K562 (cell line): ENCODE results near the gene CDIPT. TPM values are rescaled to one million over a fixed set of nuclear protein-coding genes. Genes with fewer than 3 reads are reported as not detected.

Experiments
- ATAC-seq: fragments of 200-7000 bp; cut with Tn5 transposase; 3 replicates; pipeline ENCODE4 v1.9.1; 2020; ENCODE audit warnings: moderate library complexity
- BruUV-seq: library from RNA; stranded (reverse); fragments of 400-500 nt; replicated peaks from 2 replicates; lab custom pipeline; 2021; lab: Mats Ljungman, UMichigan
- CTCF ChIA-PET: fragments of 300-600 bp; formaldehyde crosslinking; extraction: SDS; loops from one replicate; lab custom pipeline; 2021; ENCODE audit warnings: low intra/inter-chr PET ratio; lab: Yijun Ruan, JAX
- POLR2A ChIA-PET: fragments of 300-600, 350-650 bp; sonication (Branson Sonifier 250); formaldehyde crosslinking; extraction: SDS; loops from one replicate; lab custom pipeline; 2021; ENCODE audit warnings: antibody characterized with exemption, inconsistent platforms; lab: Yijun Ruan, JAX
- DNase-seq, 4 experiments: peaks; one replicate each; pipeline versions ENCODE4 v3.0.0 to v3.0.0-alpha.2; 2011 to 2018; ENCODE audit warnings: low spot score in 3 of 4, mixed read lengths in 3 of 4; ENCODE audit errors: extremely low read depth in 1 of 4
- FAIRE-seq: peaks from 2 replicates; lab custom pipeline; 2011; peaks lifted over from hg19 to GRCh38; lab: Jason Lieb, UNC
- H2AFZ ChIP-seq: 2 replicates; pipeline ENCODE4 v1.6.0; 2011; ENCODE audit warnings: low read depth, low read length, control low read depth, inconsistent platforms
- H3K27ac ChIP-seq: fragments of 200-600 bp; 3 replicates; pipeline ENCODE4 v1.8.0; 2011; ENCODE audit warnings: low read depth, mild to moderate bottlenecking, control low read depth, inconsistent platforms, low read length, moderate library complexity, mixed read lengths; ENCODE audit errors: extremely low read depth
- H3K27me3 ChIP-seq, 2 experiments: fragments of 300-600 bp in 1 of 2; 2 replicates in 1 of 2; 3 replicates in 1 of 2; pipeline versions ENCODE4 v1.6.0 to v1.8.0; 2011; ENCODE audit warnings: inconsistent platforms in 2 of 2, low read length in 2 of 2, mild to moderate bottlenecking in 1 of 2, mixed read lengths in 1 of 2, moderate library complexity in 1 of 2; ENCODE audit not compliant: control insufficient read depth in 2 of 2, insufficient read depth in 2 of 2
- H3K36me3 ChIP-seq: fragments of 300-600 bp; 3 replicates; pipeline ENCODE4 v1.8.0; 2011; ENCODE audit warnings: mild to moderate bottlenecking, low read length, inconsistent platforms; ENCODE audit not compliant: control insufficient read depth, insufficient read depth
- H3K4me1 ChIP-seq, 2 experiments: fragments of 200-600 bp in 1 of 2; replicated peaks in 1 of 2; 2 replicates in 1 of 2; 3 replicates in 1 of 2; pipeline versions ENCODE4 v1.5.1 to v1.8.0; 2011; ENCODE audit warnings: inconsistent platforms in 2 of 2, low read length in 2 of 2, mild to moderate bottlenecking in 1 of 2, mixed read lengths in 1 of 2, moderate library complexity in 1 of 2; ENCODE audit not compliant: control insufficient read depth in 2 of 2, insufficient read depth in 2 of 2
- H3K4me2 ChIP-seq: 2 replicates; pipeline ENCODE4 v1.6.1; 2011; ENCODE audit warnings: low read length, control low read depth, inconsistent platforms, mixed read lengths; ENCODE audit not compliant: insufficient read depth
- H3K4me3 ChIP-seq: fragments of 200-600 bp; sonication (generic), shearing (Covaris generic); 2 replicates; pipeline ENCODE4 v1.5.1; 2016; ENCODE audit warnings: control low read depth, inconsistent platforms
- H3K79me2 ChIP-seq: fragments of 200-600 bp; 3 replicates; pipeline ENCODE4 v1.8.0; 2011; ENCODE audit warnings: low read length, inconsistent platforms; ENCODE audit not compliant: control insufficient read depth, insufficient read depth
- H3K9ac ChIP-seq, 2 experiments: 2 replicates each; pipeline versions ENCODE4 v1.6.0 to v1.6.1; 2011; ENCODE audit warnings: low read depth in 2 of 2, low read length in 2 of 2, control low read depth in 1 of 2, inconsistent platforms in 1 of 2, mild to moderate bottlenecking in 1 of 2, mixed read lengths in 1 of 2; ENCODE audit not compliant: insufficient read depth in 1 of 2
- H3K9me1 ChIP-seq: one replicate; pipeline ENCODE4 v1.6.0; 2011; ENCODE audit warnings: inconsistent platforms, mild to moderate bottlenecking, low read length, moderate library complexity; ENCODE audit not compliant: control insufficient read depth, insufficient read depth
- H3K9me3 ChIP-seq: replicated peaks from 2 replicates; pipeline ENCODE4 v1.5.1; 2011; ENCODE audit warnings: low read depth, low read length, inconsistent platforms; ENCODE audit not compliant: control insufficient read depth, insufficient read depth
- H4K20me1 ChIP-seq: replicated peaks from 2 replicates; pipeline ENCODE4 v1.6.1; 2011; ENCODE audit warnings: low read length, inconsistent platforms, mixed read lengths; ENCODE audit not compliant: control insufficient read depth, insufficient read depth
- ESRRA ChIP-seq: fragments of 450-650 bp; IDR thresholded peaks from 2 replicates; pipeline ENCODE4 v1.6.1; 2014; ENCODE audit warnings: low read depth, mild to moderate bottlenecking, moderate library complexity, borderline replicate concordance
- EWSR1 ChIP-seq: fragments of 450-650 bp; IDR thresholded peaks from 2 replicates; pipeline ENCODE4 v1.6.1; 2018; ENCODE audit warnings: borderline replicate concordance, mild to moderate bottlenecking, low read depth, moderate library complexity; ENCODE audit not compliant: partially characterized antibody
- JUN ChIP-seq, 2 experiments: sonication (generic) in 1 of 2; formaldehyde crosslinking in 1 of 2; IDR thresholded peaks; 2 replicates each; pipeline versions ENCODE4 v1.6.1 to v1.8.0; 2012 to 2022; ENCODE audit warnings: borderline replicate concordance in 2 of 2, mild to moderate bottlenecking in 2 of 2, improper control_type of control experiment in 1 of 2, low read depth in 1 of 2, low read length in 1 of 2, missing genetic modification reagents in 1 of 2
- NCOA6 ChIP-seq: fragments of 450-650 bp; IDR thresholded peaks from 2 replicates; pipeline ENCODE4 v1.6.1; 2017; ENCODE audit warnings: mild to moderate bottlenecking
- TEAD1 ChIP-seq, 2 experiments: fragments of 450-650 bp in 1 of 2; sonication (generic) in 1 of 2; formaldehyde crosslinking; IDR thresholded peaks; 2 replicates each; pipeline versions ENCODE4 v1.4.0 to v1.8.0; 2020 to 2022; ENCODE audit warnings: mild to moderate bottlenecking in 2 of 2, missing genetic modification reagents in 1 of 2
- YBX1 ChIP-seq: fragments of 450-650 bp; IDR thresholded peaks from 2 replicates; pipeline ENCODE4 v1.7.1; 2016; ENCODE audit warnings: mild to moderate bottlenecking
- ZBTB7A ChIP-seq: IDR thresholded peaks from 2 replicates; pipeline ENCODE4 v1.6.1; 2011; ENCODE audit warnings: low read depth, mild to moderate bottlenecking, low read length, moderate library complexity, borderline replicate concordance; ENCODE audit not compliant: control insufficient read depth
- ZNF253 ChIP-seq: fragments of 250-450 bp; sonication (Bioruptor Pico); conservative IDR thresholded peaks from 2 replicates; pipeline ENCODE4 v1.6.1; 2021; ENCODE audit warnings: mild to moderate bottlenecking
- ZNF318 ChIP-seq, 2 experiments: fragments of 450-650 bp; IDR thresholded peaks; 2 replicates each; pipeline ENCODE4 v1.6.1; 2016; ENCODE audit warnings: mild to moderate bottlenecking in 2 of 2, borderline replicate concordance in 1 of 2, low read depth in 1 of 2, moderate library complexity in 1 of 2
- ZNF561 ChIP-seq: fragments of 450-650 bp; formaldehyde crosslinking; conservative IDR thresholded peaks from 2 replicates; pipeline ENCODE4 v1.4.0; 2020; ENCODE audit warnings: mild to moderate bottlenecking, moderate library complexity
- ZNF77 ChIP-seq: fragments of 250-450 bp; sonication (Bioruptor Pico); IDR thresholded peaks from 2 replicates; pipeline ENCODE4 v1.5.0; 2020
- WGBS: fragments of 100-300 bp; shearing (Covaris generic); methylation state at CpG from one replicate; pipeline ENCODE4 v1.1.6; 2016; ENCODE audit warnings: low coverage, mixed read lengths; ENCODE audit not compliant: insufficient coverage; ENCODE audit errors: missing lambda C conversion rate; 5-methylcytosine and 5-hydroxymethylcytosine counted together
- in situ Hi-C: fragments of 300-500 bp; cut with MboI; formaldehyde crosslinking; loops from 4 replicates; pipeline ENCODE4 v1.15.0; 2018; ENCODE audit warnings: inconsistent platforms, mixed read lengths
- intact Hi-C: fragments of 100-400 bp; cut with micrococcal nuclease; formaldehyde crosslinking; loops from 2 replicates; pipeline ENCODE4 v1.14.2; 2022
- polyA plus RNA-seq, 8 experiments: library from polyadenylated mRNA; depleted of rRNA in 4 of 8; stranded (reverse) in 5 of 8; unstranded in 3 of 8; fragments of >200 nt; fragmentation: Nextera tagmentation in 2 of 8; fragmentation: Illumina TruSeq in 1 of 8; extraction: Ambion mirVana in 2 of 8; extraction: Trizol in 1 of 8; gene quantifications; 2 replicates each; pipeline versions ENCODE4 v1.2.1 to v1.2.3, GENCODE V29; 2011 to 2014; ENCODE audit warnings: inconsistent platforms in 1 of 8, missing spikeins in 1 of 8
- total RNA-seq, 7 experiments: library from RNA; depleted of rRNA in 6 of 7; stranded (reverse); fragments of >200 nt in 6 of 7; fragmentation: Illumina TruSeq in 2 of 7; extraction: Trizol in 2 of 7; gene quantifications; 2 replicates each; pipeline versions ENCODE4 v1.2.1 to v1.2.3, GENCODE V29; 2011 to 2021; ENCODE audit warnings: low replicate concordance in 1 of 7

The CDIPT gene
- total and polyA plus RNA-seq, 9 of the 15 experiments (the other 6 are each of a cell fraction or from before 2014, with no cell fraction given): 1.3 to 37.0 (median 23.0) TPM

GRCh38 chr16:29863669-29863984 lies 601 bp upstream of the CDIPT start:
- in situ Hi-C loops: no loop called here
- peak overlapping the region; percentile 29; the same call in 1 of the 3 replicates for H3K27ac ChIP-seq
- TF ChIP-seq YBX1 (no peak), NCOA6 (no peak), TEAD1 (CRISPR knock-in tag; IDR thresholded peaks at IDR 0.05) (0 out of 4 replicates have a peak, but pooled peaks of 1 of the 2 experiments have one; percentile 36), ZBTB7A (peak; percentile 57; the same call in 1 of the 2 replicates), JUN (IDR thresholded peaks at IDR 0.05; ENCODE audit: borderline replicate concordance, low read depth, low read length) (no peak), JUN (CRISPR knock-in tag; IDR thresholded peaks at IDR 0.05; ENCODE audit: borderline replicate concordance) (0 out of 2 replicates have a peak, but pooled peaks have one; percentile 38), ZNF253 (CRISPR knock-in tag) (no peak), ZNF77 (no peak), ZNF561 (CRISPR knock-in tag) (no peak), ESRRA (0 out of 2 replicates have a peak, but pooled peaks have one; percentile 1), ZNF318 (IDR thresholded peaks at IDR 0.05; ENCODE audit: borderline replicate concordance in 1 of 2, low read depth in 1 of 2) (no peak), EWSR1 (no peak)

More at GRCh38 chr16:29863669-29863984, 601 bp upstream of the CDIPT start:
- H3K4me1 ChIP-seq: peaks cover 0 to 31% of the 10 kb centered on the region in 2 experiments; a peak in 3 of 5 replicates
- peak overlapping the region; percentile 40 to 93; a peak in 3 of 4 replicates for H3K9ac ChIP-seq
- FAIRE-seq (no peak), DNase-seq (no peak), ATAC-seq (no peak)
- H3K4me3 ChIP-seq: no peak overlapping the region
- POLR2A ChIA-PET: interaction anchor here (0.6 to 1.5 kb wide), 6 partner anchors 9 to 187 kb away, joined by 3 to 6 read pairs (median 5); no protein-coding TSS in a partner anchor
- intact Hi-C loops: loop anchor here (5.0 kb wide), 1 partner anchor 144 kb away; no protein-coding TSS in a partner anchor
- peaks cover 22% of the 10 kb centered on the region; the same call in 2 of the 3 replicates for H3K36me3 ChIP-seq
- BruUV-seq: no TSS peak
- H3K9me1 ChIP-seq: no peaks in the 10 kb centered on the region
- CTCF ChIA-PET: interaction anchor here (1.3 to 1.7 kb wide), 2 partner anchors 141 to 158 kb away, joined by 5 to 7 read pairs; no protein-coding TSS in a partner anchor
- peak overlapping the region; percentile 96 for H3K4me2 ChIP-seq
- H4K20me1 ChIP-seq: no peaks in the 10 kb centered on the region
- H3K27me3 ChIP-seq: no peaks in the 10 kb centered on the region; a peak in 1 of 5 replicates
- peaks cover 11% of the 10 kb centered on the region; the same call in 2 of the 3 replicates for H3K79me2 ChIP-seq
- WGBS: 21% methylated on average over 12 of the region's 16 CpGs
- H3K9me3 ChIP-seq: no peaks in the 10 kb centered on the region
- peak overlapping the region; percentile 99 for H2AFZ ChIP-seq
